ENCODE data around the gene DMC1.

- TF ChIP-seq EZH2 (IDR thresholded peaks at IDR 0.05): no peak
- no peak for TF ChIP-seq POLR2AphosphoS5 (IDR thresholded peaks at IDR 0.05; ENCODE audit: borderline replicate concordance, low read depth, low read length)
Observed at GRCh38 chr22:38566726-38567504, 3.1 kb downstream of the DMC1 start.

Measured in SK-N-MC (cell line).